Activated T-cell treated with anti-CD3 and anti-CD28 coated beads for 24 hours (primary cell): Measurements from ENCODE around the gene GRIK4.
"Not testable (repeated sequence)": the region's sequence is repeated elsewhere in the genome, so short reads cannot be mapped to it uniquely, and the experiment has no call there.

Source experiments
- DNase-seq: peaks from one replicate; pipeline ENCODE4 v3.0.0-alpha.2; 2020; ENCODE audit warnings: low read depth

GRIK4 gene

GRCh38 chr11:120747850-120748814 is 236.6 kb downstream of the GRIK4 start:
- no peak for DNase-seq

GRCh38 chr11:120749395-120749794 is 237.8 kb downstream of the GRIK4 start:
- DNase-seq: no peak

GRCh38 chr11:120750647-120751549 is 239.3 kb downstream of the GRIK4 start:
- DNase-seq: no peak

GRCh38 chr11:120751550-120751949 is 240.0 kb downstream of the GRIK4 start:
- no peak for DNase-seq

GRCh38 chr11:120752668-120753067 is 241.1 kb downstream of the GRIK4 start:
- no peak for DNase-seq

GRCh38 chr11:120756931-120757330 is 245.4 kb downstream of the GRIK4 start:
- DNase-seq: no peak

GRCh38 chr11:120759046-120759445 is 247.5 kb downstream of the GRIK4 start:
- no peak for DNase-seq

GRCh38 chr11:120765710-120766109 is 254.2 kb downstream of the GRIK4 start:
- DNase-seq: not testable (repeated sequence)

- no peak for DNase-seq
These were observed 254.8 kb downstream of the GRIK4 start for GRCh38 chr11:120766318-120766717.

- DNase-seq: no peak
These were observed 257.4 kb downstream of the GRIK4 start for GRCh38 chr11:120768949-120769348.

- no peak for DNase-seq
These were observed 258.4 kb downstream of the GRIK4 start for GRCh38 chr11:120769906-120770305.

- DNase-seq: no peak
These were observed 260.1 kb downstream of the GRIK4 start for GRCh38 chr11:120771551-120772060.

- no peak for DNase-seq
These were observed 262.0 kb downstream of the GRIK4 start for GRCh38 chr11:120773501-120774031.

GRCh38 chr11:120774591-120775386 is 263.2 kb downstream of the GRIK4 start:
- DNase-seq: no peak

GRCh38 chr11:120775986-120776951 is 264.7 kb downstream of the GRIK4 start:
- no peak for DNase-seq

- no peak for DNase-seq
These were observed 267.3 kb downstream of the GRIK4 start for GRCh38 chr11:120778685-120779490.

- DNase-seq: no peak
These were observed 268.7 kb downstream of the GRIK4 start for GRCh38 chr11:120780239-120780638.

GRCh38 chr11:120781486-120782120 is 270.1 kb downstream of the GRIK4 start:
- DNase-seq: no peak
